B cell (primary cell): ENCODE data around the gene RAD50.

Experiments used
- CTCF ChIP-seq: fragments of 200-600 bp; IDR thresholded peaks from one replicate; pipeline ENCODE4 v1.8.0; 2022; ENCODE audit warnings: antibody characterized with exemption, mild to moderate bottlenecking
- EZH2 ChIP-seq: IDR thresholded peaks from 2 replicates; pipeline ENCODE4 v1.6.1; 2012; ENCODE audit warnings: borderline replicate concordance, low read depth, mild to moderate bottlenecking, moderate library complexity, low read length; ENCODE audit not compliant: insufficient read depth, poor library complexity, severe bottlenecking

GRCh38 chr5:132644177-132644576 lies 87.4 kb downstream of the RAD50 start:
- no peak for TF ChIP-seq CTCF
- no peak for TF ChIP-seq EZH2
